K562 (cell line): Measurements from ENCODE around the gene DMAC2L. TPM values are rescaled to one million over a fixed set of nuclear protein-coding genes. Genes with fewer than 3 reads are reported as not detected.

Experiments
- ATAC-seq: fragments of 200-7000 bp; cut with Tn5 transposase; 3 replicates; pipeline ENCODE4 v1.9.1; 2020; ENCODE audit warnings: moderate library complexity
- BruUV-seq: library from RNA; stranded (reverse); fragments of 400-500 nt; replicated peaks from 2 replicates; lab custom pipeline; 2021; lab: Mats Ljungman, UMichigan
- CTCF ChIA-PET: fragments of 300-600 bp; formaldehyde crosslinking; extraction: SDS; loops from one replicate; lab custom pipeline; 2021; ENCODE audit warnings: low intra/inter-chr PET ratio; lab: Yijun Ruan, JAX
- POLR2A ChIA-PET: fragments of 300-600, 350-650 bp; sonication (Branson Sonifier 250); formaldehyde crosslinking; extraction: SDS; loops from one replicate; lab custom pipeline; 2021; ENCODE audit warnings: antibody characterized with exemption, inconsistent platforms; lab: Yijun Ruan, JAX
- DNase-seq, 4 experiments: peaks; one replicate each; pipeline versions ENCODE4 v3.0.0 to v3.0.0-alpha.2; 2011 to 2018; ENCODE audit warnings: low spot score in 3 of 4, mixed read lengths in 3 of 4; ENCODE audit errors: extremely low read depth in 1 of 4
- FAIRE-seq: peaks from 2 replicates; lab custom pipeline; 2011; peaks lifted over from hg19 to GRCh38; lab: Jason Lieb, UNC
- H2AFZ ChIP-seq: 2 replicates; pipeline ENCODE4 v1.6.0; 2011; ENCODE audit warnings: low read depth, low read length, control low read depth, inconsistent platforms
- H3K27ac ChIP-seq: fragments of 200-600 bp; 3 replicates; pipeline ENCODE4 v1.8.0; 2011; ENCODE audit warnings: low read depth, mild to moderate bottlenecking, control low read depth, inconsistent platforms, low read length, moderate library complexity, mixed read lengths; ENCODE audit errors: extremely low read depth
- H3K27me3 ChIP-seq, 2 experiments: fragments of 300-600 bp in 1 of 2; 2 replicates in 1 of 2; 3 replicates in 1 of 2; pipeline versions ENCODE4 v1.6.0 to v1.8.0; 2011; ENCODE audit warnings: inconsistent platforms in 2 of 2, low read length in 2 of 2, mild to moderate bottlenecking in 1 of 2, mixed read lengths in 1 of 2, moderate library complexity in 1 of 2; ENCODE audit not compliant: control insufficient read depth in 2 of 2, insufficient read depth in 2 of 2
- H3K36me3 ChIP-seq: fragments of 300-600 bp; 3 replicates; pipeline ENCODE4 v1.8.0; 2011; ENCODE audit warnings: mild to moderate bottlenecking, low read length, inconsistent platforms; ENCODE audit not compliant: control insufficient read depth, insufficient read depth
- H3K4me1 ChIP-seq, 2 experiments: fragments of 200-600 bp in 1 of 2; replicated peaks in 1 of 2; 2 replicates in 1 of 2; 3 replicates in 1 of 2; pipeline versions ENCODE4 v1.5.1 to v1.8.0; 2011; ENCODE audit warnings: inconsistent platforms in 2 of 2, low read length in 2 of 2, mild to moderate bottlenecking in 1 of 2, mixed read lengths in 1 of 2, moderate library complexity in 1 of 2; ENCODE audit not compliant: control insufficient read depth in 2 of 2, insufficient read depth in 2 of 2
- H3K4me2 ChIP-seq: 2 replicates; pipeline ENCODE4 v1.6.1; 2011; ENCODE audit warnings: low read length, control low read depth, inconsistent platforms, mixed read lengths; ENCODE audit not compliant: insufficient read depth
- H3K4me3 ChIP-seq: fragments of 200-600 bp; sonication (generic), shearing (Covaris generic); 2 replicates; pipeline ENCODE4 v1.5.1; 2016; ENCODE audit warnings: control low read depth, inconsistent platforms
- H3K79me2 ChIP-seq: fragments of 200-600 bp; 3 replicates; pipeline ENCODE4 v1.8.0; 2011; ENCODE audit warnings: low read length, inconsistent platforms; ENCODE audit not compliant: control insufficient read depth, insufficient read depth
- H3K9ac ChIP-seq, 2 experiments: 2 replicates each; pipeline versions ENCODE4 v1.6.0 to v1.6.1; 2011; ENCODE audit warnings: low read depth in 2 of 2, low read length in 2 of 2, control low read depth in 1 of 2, inconsistent platforms in 1 of 2, mild to moderate bottlenecking in 1 of 2, mixed read lengths in 1 of 2; ENCODE audit not compliant: insufficient read depth in 1 of 2
- H3K9me1 ChIP-seq: one replicate; pipeline ENCODE4 v1.6.0; 2011; ENCODE audit warnings: inconsistent platforms, mild to moderate bottlenecking, low read length, moderate library complexity; ENCODE audit not compliant: control insufficient read depth, insufficient read depth
- H3K9me3 ChIP-seq: replicated peaks from 2 replicates; pipeline ENCODE4 v1.5.1; 2011; ENCODE audit warnings: low read depth, low read length, inconsistent platforms; ENCODE audit not compliant: control insufficient read depth, insufficient read depth
- H4K20me1 ChIP-seq: replicated peaks from 2 replicates; pipeline ENCODE4 v1.6.1; 2011; ENCODE audit warnings: low read length, inconsistent platforms, mixed read lengths; ENCODE audit not compliant: control insufficient read depth, insufficient read depth
- RFX1 ChIP-seq: fragments of 450-650 bp; IDR thresholded peaks from 2 replicates; pipeline ENCODE4 v1.6.1; 2016; ENCODE audit warnings: mild to moderate bottlenecking, moderate library complexity
- ZBTB40 ChIP-seq, 2 experiments: fragments of 450-650 bp in 1 of 2; sonication (generic) in 1 of 2; formaldehyde crosslinking in 1 of 2; IDR thresholded peaks; 2 replicates each; pipeline versions ENCODE4 v1.7.1 to v1.9.0; 2016 to 2022; ENCODE audit warnings: inconsistent platforms in 1 of 2, mild to moderate bottlenecking in 1 of 2, missing genetic modification reagents in 1 of 2
- WGBS: fragments of 100-300 bp; shearing (Covaris generic); methylation state at CpG from one replicate; pipeline ENCODE4 v1.1.6; 2016; ENCODE audit warnings: low coverage, mixed read lengths; ENCODE audit not compliant: insufficient coverage; ENCODE audit errors: missing lambda C conversion rate; 5-methylcytosine and 5-hydroxymethylcytosine counted together
- in situ Hi-C: fragments of 300-500 bp; cut with MboI; formaldehyde crosslinking; loops from 4 replicates; pipeline ENCODE4 v1.15.0; 2018; ENCODE audit warnings: inconsistent platforms, mixed read lengths
- intact Hi-C: fragments of 100-400 bp; cut with micrococcal nuclease; formaldehyde crosslinking; loops from 2 replicates; pipeline ENCODE4 v1.14.2; 2022
- polyA plus RNA-seq, 8 experiments: library from polyadenylated mRNA; depleted of rRNA in 4 of 8; stranded (reverse) in 5 of 8; unstranded in 3 of 8; fragments of >200 nt; fragmentation: Nextera tagmentation in 2 of 8; fragmentation: Illumina TruSeq in 1 of 8; extraction: Ambion mirVana in 2 of 8; extraction: Trizol in 1 of 8; gene quantifications; 2 replicates each; pipeline versions ENCODE4 v1.2.1 to v1.2.3, GENCODE V29; 2011 to 2014; ENCODE audit warnings: inconsistent platforms in 1 of 8, missing spikeins in 1 of 8
- total RNA-seq, 7 experiments: library from RNA; depleted of rRNA in 6 of 7; stranded (reverse); fragments of >200 nt in 6 of 7; fragmentation: Illumina TruSeq in 2 of 7; extraction: Trizol in 2 of 7; gene quantifications; 2 replicates each; pipeline versions ENCODE4 v1.2.1 to v1.2.3, GENCODE V29; 2011 to 2021; ENCODE audit warnings: low replicate concordance in 1 of 7

Gene DMAC2L
- total and polyA plus RNA-seq, 9 of the 15 experiments (the other 6 are each of a cell fraction or from before 2014, with no cell fraction given), result 4.0 to 37.2 (median 9.3) TPM

GRCh38 chr14:50345846-50346422 is 33.8 kb downstream of the DMAC2L start:
- Histone ChIP-seq H3K9me3 (no peaks in the 10 kb centered on the region), H4K20me1 (no peaks in the 10 kb centered on the region), H2AFZ (no peak overlapping the region), H3K27ac (no peak overlapping the region), H3K27me3 (no peaks in the 10 kb centered on the region), H3K4me2 (no peak overlapping the region), H3K9me1 (no peaks in the 10 kb centered on the region), H3K4me3 (no peak overlapping the region), H3K4me1 (peaks cover 0 to 31% of the 10 kb centered on the region in 2 experiments; a peak in 3 of 5 replicates), H3K9ac (no peak overlapping the region), H3K36me3 (no peaks in the 10 kb centered on the region), H3K79me2 (no peaks in the 10 kb centered on the region)
- ChIA-PET CTCF (no interaction called here), POLR2A (no interaction called here)
- intact Hi-C loops (no loop called here), in situ Hi-C loops (loop anchor here (25.0 kb wide), 1 partner anchor 441 kb away; no protein-coding TSS in a partner anchor)
- FAIRE-seq, result no peak
- no peak for DNase-seq
- no peak for ATAC-seq
- BruUV-seq, result no TSS peak
- TF ChIP-seq ZBTB40 (IDR thresholded peaks at IDR 0.05), result no peak
- no peak for TF ChIP-seq ZBTB40 (CRISPR knock-in tag; IDR thresholded peaks at IDR 0.05)
- TF ChIP-seq RFX1, result 0 out of 2 replicates have a peak, but pooled peaks have one; percentile 9
- 43% methylated on average over 5 of the region's 6 CpGs for WGBS
